Hindlimb muscle (tissue), 1 donor: ENCODE data around the gene OBP2A. TPM values are rescaled to one million over a fixed set of nuclear protein-coding genes. Genes with fewer than 3 reads are reported as not detected.

Experiments
- polyA plus RNA-seq: library from polyadenylated mRNA; unstranded; fragments of 120-200 nt; gene quantifications from one replicate; pipeline ENCODE4 v1.2.1, GENCODE V29; 2013; ENCODE audit not compliant: insufficient read length

Gene OBP2A
- polyA plus RNA-seq, 1 donor, result not detected

Other genes with a start within 250 kb of the OBP2A start
- 14.3 TPM for gene PPP1R26, start 66.3 kb upstream of the OBP2A start, polyA plus RNA-seq
- gene MRPS2, start 45.4 kb upstream of the OBP2A start, polyA plus RNA-seq, result 38.3 TPM
- gene LCN1, start 24.7 kb upstream of the OBP2A start, polyA plus RNA-seq, result not detected
- gene PAEP, start 15.6 kb downstream of the OBP2A start, polyA plus RNA-seq, result not detected
- not detected for gene GLT6D1, start 93.4 kb downstream of the OBP2A start, polyA plus RNA-seq
- not detected for gene LCN9, start 117.2 kb downstream of the OBP2A start, polyA plus RNA-seq
- 0.13 TPM for gene SOHLH1, start 153.4 kb downstream of the OBP2A start, polyA plus RNA-seq
- 16.8 TPM for gene KCNT1, start 156.1 kb downstream of the OBP2A start, polyA plus RNA-seq